HG02970 (cell line): ENCODE results near the gene CYP27A1.

Source experiments
- ATAC-seq: cut with Tn5 transposase; IDR thresholded peaks from one replicate; pipeline ENCODE4 v1.9.1; 2021; ENCODE audit warnings: mild to moderate bottlenecking, moderate library complexity, moderate number of reproducible peaks; ENCODE audit not compliant: unreplicated experiment, low FRiP score

The CYP27A1 gene

GRCh38 chr2:218781691-218782527 is at the start of gene CYP27A1:
Gene CYP27A1 (plus strand): TSS chr2:218782147. CDS start chr2:218782183, 36 bp downstream.
- ATAC-seq, result no peak

DNA sequence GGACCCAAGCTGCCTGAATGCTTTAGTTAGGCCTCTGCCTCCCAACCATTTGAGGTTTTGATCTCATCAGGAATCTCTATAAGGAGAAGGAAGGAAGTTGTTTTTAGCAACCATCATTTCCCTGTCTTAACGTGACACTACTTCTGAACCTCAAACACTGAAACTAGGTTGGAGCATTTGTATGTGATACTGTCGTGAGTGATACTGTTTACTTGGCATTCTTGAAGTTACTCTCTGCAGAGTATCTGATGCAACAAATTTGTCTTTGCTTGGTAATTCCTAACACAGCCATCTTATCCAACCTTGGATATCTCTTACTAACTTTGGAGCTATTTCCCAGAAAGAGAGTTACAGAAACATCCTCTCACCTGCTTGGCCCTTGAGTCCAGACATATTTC is 49.2 kb upstream of the CYP27A1 start:
- ATAC-seq, result no peak

GRCh38 chr2:218733171-218734021 is 48.6 kb upstream of the CYP27A1 start:
- ATAC-seq, result no peak

DNA sequence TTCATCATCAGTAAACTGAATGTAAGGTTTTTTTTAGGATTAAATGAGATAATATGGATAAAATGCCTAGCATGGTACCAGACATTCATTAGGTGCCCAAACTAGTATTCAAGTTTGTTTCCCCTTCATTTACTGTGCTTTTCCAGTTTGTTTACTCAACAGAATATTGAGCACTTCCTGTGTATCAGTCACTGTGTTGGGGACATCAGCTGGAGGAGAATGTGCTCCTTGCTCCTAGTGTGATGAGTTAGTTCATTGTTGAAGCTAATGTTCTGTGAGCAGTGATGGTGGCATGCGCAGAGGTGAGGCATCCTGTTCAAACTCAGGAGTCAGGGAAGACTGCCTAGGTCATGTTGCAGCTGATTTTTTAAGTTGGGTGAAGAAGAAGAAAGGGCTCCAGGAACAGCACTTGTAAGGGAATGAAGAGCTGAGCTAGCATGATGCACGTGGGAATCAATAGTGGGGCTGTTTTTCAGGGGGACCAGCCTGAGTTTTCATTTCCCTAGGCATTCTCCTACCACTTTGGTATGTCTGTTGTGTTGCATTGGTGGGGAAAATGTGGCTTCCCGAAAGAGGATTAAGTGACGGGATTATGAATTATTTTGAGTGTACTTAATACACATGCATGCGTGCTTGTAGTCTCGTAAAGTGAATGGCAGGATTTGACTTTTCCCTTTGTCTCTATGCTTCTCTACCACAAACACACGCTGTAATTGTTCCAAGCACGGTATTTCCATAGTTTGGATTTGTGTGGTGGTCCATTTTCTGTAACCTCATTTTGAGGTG is 47.6 kb upstream of the CYP27A1 start:
- no peak for ATAC-seq

DNA sequence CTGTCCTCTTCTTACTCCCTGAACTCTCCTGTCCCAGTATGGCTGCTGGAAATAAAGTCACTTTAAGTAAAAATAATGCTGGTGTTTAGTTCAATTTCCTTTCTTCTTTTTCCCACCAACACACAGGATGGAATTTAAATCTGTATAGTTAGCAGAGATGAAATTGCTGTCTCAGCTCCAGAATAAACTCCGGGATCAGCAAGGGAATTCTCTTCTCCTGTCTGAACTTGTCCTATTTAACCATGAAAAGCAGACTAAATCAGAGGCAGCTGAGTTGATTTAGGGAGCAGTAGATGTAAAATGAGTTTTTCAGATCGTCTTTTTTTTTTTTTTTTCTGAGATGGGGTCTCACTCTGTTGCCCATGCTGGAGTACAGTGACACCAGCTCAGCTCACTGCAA is 45.4 kb upstream of the CYP27A1 start:
- no peak for ATAC-seq

GRCh38 chr2:218743068-218743467 is 38.9 kb upstream of the CYP27A1 start:
- ATAC-seq, result no peak

GRCh38 chr2:218744615-218745014 is 37.3 kb upstream of the CYP27A1 start:
- ATAC-seq, result no peak

DNA sequence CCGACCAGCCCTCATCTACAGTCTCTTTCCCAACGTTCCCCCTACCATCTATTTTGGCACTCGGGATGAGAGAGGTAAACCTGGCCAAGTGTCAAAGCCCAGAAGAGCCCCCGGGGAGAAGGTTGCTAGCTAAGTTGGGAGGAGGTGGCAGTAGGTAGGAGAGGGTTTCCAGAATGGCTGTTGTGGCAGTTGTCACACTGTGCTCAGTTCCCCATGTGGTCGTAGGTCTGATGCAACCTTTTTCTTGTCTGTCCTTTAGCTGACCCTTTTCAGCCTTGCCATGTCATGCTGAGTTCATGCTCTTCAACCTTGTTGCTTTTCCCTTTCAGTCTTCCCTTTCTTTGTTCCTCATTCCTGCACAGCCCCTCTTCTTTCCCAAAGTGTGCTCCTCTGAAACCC is 36.8 kb upstream of the CYP27A1 start:
- ATAC-seq, result no peak

GRCh38 chr2:218745559-218746469 is 36.1 kb upstream of the CYP27A1 start:
- no peak for ATAC-seq

DNA sequence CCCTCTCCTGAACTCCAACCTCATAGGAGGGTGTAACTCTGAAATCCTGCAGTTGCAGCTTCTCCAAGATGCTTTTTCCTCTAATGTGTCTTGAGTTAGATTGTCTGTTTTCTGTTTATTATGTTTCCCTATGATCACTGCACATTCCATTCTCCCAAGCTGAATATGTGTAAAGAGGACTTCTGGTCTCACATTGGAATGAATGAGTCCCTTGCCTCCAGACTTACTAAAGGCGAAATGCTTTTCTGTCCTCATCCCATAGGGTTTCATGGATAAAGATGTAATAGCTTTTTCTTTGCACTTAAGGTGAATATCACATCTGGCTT is 35.5 kb upstream of the CYP27A1 start:
- no peak for ATAC-seq

GRCh38 chr2:218746960-218747359 is 35.0 kb upstream of the CYP27A1 start:
- ATAC-seq, result no peak

GRCh38 chr2:218748741-218749441 is 33.1 kb upstream of the CYP27A1 start:
- ATAC-seq, result no peak

GRCh38 chr2:218754201-218754600 is 27.7 kb upstream of the CYP27A1 start:
- ATAC-seq, result no peak

GRCh38 chr2:218754781-218755180 is 27.2 kb upstream of the CYP27A1 start:
- no peak for ATAC-seq

- ATAC-seq, result no peak
Measured at GRCh38 chr2:218755198-218755566, 26.8 kb upstream of the CYP27A1 start.

DNA sequence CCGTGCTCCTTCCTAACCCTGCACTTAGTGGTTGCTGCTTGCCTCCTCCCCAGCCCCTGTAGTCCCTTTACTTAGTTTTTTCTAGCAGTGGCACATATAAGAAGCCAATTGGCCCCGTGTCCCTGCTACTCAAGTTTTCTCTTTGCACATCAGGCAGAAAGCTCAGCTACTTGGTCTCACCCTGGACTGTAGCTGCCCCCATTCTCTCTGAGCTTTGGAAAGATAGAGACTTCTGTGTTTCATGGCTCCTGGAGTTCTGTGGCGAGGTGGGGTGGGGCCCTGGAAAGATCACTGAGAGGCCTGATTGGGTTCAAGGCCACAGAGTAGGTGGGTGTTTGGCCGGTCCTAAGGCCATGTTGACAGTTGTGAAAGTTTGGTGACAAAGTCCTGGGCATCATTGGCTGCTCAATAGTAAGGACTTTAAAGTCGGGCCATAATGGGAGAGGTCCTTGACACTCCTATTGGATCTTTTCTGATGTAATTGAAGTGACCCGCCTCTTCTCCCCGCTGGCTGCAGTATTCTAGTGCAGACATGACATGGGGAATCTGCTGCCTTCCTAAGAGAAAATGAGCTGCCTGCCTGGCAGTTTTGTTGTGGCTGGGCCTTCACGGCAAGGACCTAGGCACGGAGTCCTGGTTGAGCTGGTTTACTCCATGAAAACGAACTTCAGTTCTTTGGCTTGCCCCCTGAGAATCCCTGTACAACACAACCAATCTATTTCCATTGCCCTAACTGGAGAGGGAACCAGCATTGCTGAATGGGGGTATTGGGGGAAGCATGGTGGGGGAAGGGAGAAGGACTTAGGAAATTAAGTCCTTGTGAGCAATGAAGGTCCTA is 26.2 kb upstream of the CYP27A1 start:
- ATAC-seq, result no peak

- ATAC-seq, result no peak
Measured at GRCh38 chr2:218756599-218757377, 25.2 kb upstream of the CYP27A1 start.

GRCh38 chr2:218761795-218762194 is 20.2 kb upstream of the CYP27A1 start:
- ATAC-seq, result no peak
